ENCODE data around the gene SSX4B.
"Not testable (repeated sequence)": the region's sequence is repeated elsewhere in the genome, so short reads cannot be mapped to it uniquely, and the experiment has no call there.

The SSX4B gene

GRCh38 chrX:48356315-48357094 lies 55.3 kb downstream of the SSX4B start, which contains the start of gene SSX3:
SSX3 (minus strand) TSS chrX:48356703; CDS start chrX:48355249, 1,454 bp downstream.
- H3K27ac ChIP-seq, H3K4me3 ChIP-seq: not testable (repeated sequence)
